Activated CD4-positive, alpha-beta T cell treated with anti-CD3 and anti-CD28 coated beads for 36 hours (primary cell): ENCODE results near the gene TNK2. TPM values are rescaled to one million over a fixed set of nuclear protein-coding genes. Genes with fewer than 3 reads are reported as not detected.
"Not testable (repeated sequence)": the region's sequence is repeated elsewhere in the genome, so short reads cannot be mapped to it uniquely, and the experiment has no call there.

Experiments used
- ATAC-seq: fragments of 200-7000 bp; cut with Tn5 transposase; one replicate; pipeline ENCODE4 v1.10.0; 2021; ENCODE audit warnings: mild to moderate bottlenecking, moderate library complexity
- CTCF ChIA-PET: fragments of 350-600 bp; sonication (Branson Sonifier 250); formaldehyde crosslinking; loops from one replicate; lab custom pipeline; 2021; ENCODE audit warnings: antibody characterized with exemption; lab: Charles Lee
- POLR2A ChIA-PET: fragments of 350-600 bp; sonication (Branson Sonifier 250); formaldehyde crosslinking; loops from one replicate; lab custom pipeline; 2021; ENCODE audit warnings: antibody characterized with exemption, inconsistent platforms; lab: Charles Lee
- DNase-seq: peaks from one replicate; pipeline ENCODE4 v3.0.0-alpha.2; 2020
- H3K27ac Mint-ChIP-seq: one replicate; pipeline ENCODE4 v1.8.0; 2021; ENCODE audit warnings: mixed read lengths
- H3K27me3 Mint-ChIP-seq: one replicate; pipeline ENCODE4 v1.8.0; 2021; ENCODE audit warnings: mixed read lengths
- H3K36me3 Mint-ChIP-seq: one replicate; pipeline ENCODE4 v1.8.0; 2021; ENCODE audit warnings: low read depth, mixed read lengths
- H3K4me1 Mint-ChIP-seq: one replicate; pipeline ENCODE4 v1.8.0; 2021; ENCODE audit warnings: mixed read lengths
- H3K4me3 Mint-ChIP-seq: one replicate; pipeline ENCODE4 v1.8.0; 2021; ENCODE audit warnings: mild to moderate bottlenecking, moderate library complexity, mixed read lengths
- H3K9me3 Mint-ChIP-seq: one replicate; pipeline ENCODE4 v1.8.0; 2021; ENCODE audit warnings: low read depth, mixed read lengths
- intact Hi-C, 2 experiments: fragments of 100-400 bp; cut with DNase I in 1 of 2; cut with micrococcal nuclease in 1 of 2; formaldehyde crosslinking; loops; one replicate each; pipeline versions ENCODE4 v1.14.2 to v1.15.1; 2022 to 2024; cut with DNase I, micrococcal nuclease
- total RNA-seq, 2 experiments: library from RNA; stranded (reverse); gene quantifications; one replicate each; pipeline ENCODE4 v1.2.3, GENCODE V29; 2021

Gene TNK2
- total RNA-seq, 2 experiments from 2014 or later, result 49.9 to 54.2 TPM

GRCh38 chr3:195941265-195941815 is 33.0 kb upstream of the TNK2 start:
- not testable (repeated sequence) for H3K4me1 Mint-ChIP-seq, H3K4me3 Mint-ChIP-seq, DNase-seq, H3K9me3 Mint-ChIP-seq, H3K27me3 Mint-ChIP-seq, H3K27ac Mint-ChIP-seq, ATAC-seq
- intact Hi-C loops, result loop anchor here (2.0 to 5.0 kb wide), 2 partner anchors 61 kb away; no protein-coding TSS in a partner anchor
- ChIA-PET POLR2A (interaction anchor here (1.1 kb wide), 1 partner anchor 60 kb away, joined by 3 read pairs; no protein-coding TSS in a partner anchor), CTCF (interaction anchor here (1.1 to 1.5 kb wide), 2 partner anchors 60 to 61 kb away, joined by 4 to 5 read pairs; no protein-coding TSS in a partner anchor)
- H3K36me3 Mint-ChIP-seq, result peaks cover 32% of the 10 kb centered on the region

- ATAC-seq, H3K27ac Mint-ChIP-seq, H3K9me3 Mint-ChIP-seq, H3K4me1 Mint-ChIP-seq, H3K27me3 Mint-ChIP-seq, DNase-seq, H3K4me3 Mint-ChIP-seq: not testable (repeated sequence)
- intact Hi-C loops, result loop anchor here (2.0 to 5.0 kb wide), 2 partner anchors 61 to 62 kb away; no protein-coding TSS in a partner anchor
- ChIA-PET CTCF (interaction anchor here (1.1 to 1.5 kb wide), 3 partner anchors 60 to 90 kb away, joined by 4 to 6 read pairs (median 5); no protein-coding TSS in a partner anchor), POLR2A (interaction anchor here (1.1 kb wide), 1 partner anchor 61 kb away, joined by 3 read pairs; no protein-coding TSS in a partner anchor)
- peaks cover 32% of the 10 kb centered on the region for H3K36me3 Mint-ChIP-seq
Observed at GRCh38 chr3:195940806-195941205, 32.5 kb upstream of the TNK2 start.

GRCh38 chr3:195939526-195940470 is 31.4 kb upstream of the TNK2 start:
- not testable (repeated sequence) for DNase-seq, H3K9me3 Mint-ChIP-seq, H3K4me1 Mint-ChIP-seq, H3K27me3 Mint-ChIP-seq, H3K27ac Mint-ChIP-seq, H3K4me3 Mint-ChIP-seq, ATAC-seq
- POLR2A ChIA-PET, result interaction anchor here (0.8 kb wide), 1 partner anchor 16 kb away, joined by 5 read pairs; no protein-coding TSS in a partner anchor
- intact Hi-C loops, result loop anchor here (2.0 to 5.0 kb wide), 2 partner anchors 63 kb away; no protein-coding TSS in a partner anchor
- CTCF ChIA-PET, result interaction anchor here (0.6 to 1.3 kb wide), 3 partner anchors 21 to 89 kb away, joined by 3 to 6 read pairs (median 3); no protein-coding TSS in a partner anchor
- peaks cover 29% of the 10 kb centered on the region for H3K36me3 Mint-ChIP-seq

- H3K27ac Mint-ChIP-seq, POLR2A ChIA-PET: not testable (repeated sequence)
Observed at GRCh38 chr3:195933044-195933430, 24.7 kb upstream of the TNK2 start.

GRCh38 chr3:195932418-195933043 is 24.2 kb upstream of the TNK2 start:
- no peak for DNase-seq
- peaks cover 2% of the 10 kb centered on the region for H3K36me3 Mint-ChIP-seq
- POLR2A ChIA-PET, result no interaction called here
- CTCF ChIA-PET, result no interaction called here
- H3K27ac Mint-ChIP-seq, result no peak overlapping the region
- H3K4me1 Mint-ChIP-seq, result no peaks in the 10 kb centered on the region
- no peak for ATAC-seq
- intact Hi-C loops, result no loop called here
- no peak overlapping the region for H3K4me3 Mint-ChIP-seq
- H3K27me3 Mint-ChIP-seq, result no peaks in the 10 kb centered on the region
- no peaks in the 10 kb centered on the region for H3K9me3 Mint-ChIP-seq

More at GRCh38 chr3:195933044-195933430, 24.7 kb upstream of the TNK2 start:
- DNase-seq, H3K27me3 Mint-ChIP-seq, H3K36me3 Mint-ChIP-seq, H3K4me1 Mint-ChIP-seq, H3K4me3 Mint-ChIP-seq, ATAC-seq, intact Hi-C loops, H3K9me3 Mint-ChIP-seq: not testable (repeated sequence)
- CTCF ChIA-PET, result interaction anchor here (2.4 kb wide), 1 partner anchor 39 kb away, joined by 6 read pairs; no protein-coding TSS in a partner anchor

- no peak overlapping the region for H3K27ac Mint-ChIP-seq
- ATAC-seq (no peak), DNase-seq (no peak)
- ChIA-PET POLR2A (no interaction called here), CTCF (interaction anchor here (1.1 kb wide), 1 partner anchor 81 kb away, joined by 3 read pairs; no protein-coding TSS in a partner anchor)
- peaks cover 2% of the 10 kb centered on the region for H3K36me3 Mint-ChIP-seq
- intact Hi-C loops, result no loop called here
- H3K4me3 Mint-ChIP-seq, result no peak overlapping the region
- H3K9me3 Mint-ChIP-seq, result no peaks in the 10 kb centered on the region
- H3K4me1 Mint-ChIP-seq, result no peaks in the 10 kb centered on the region
- H3K27me3 Mint-ChIP-seq, result no peaks in the 10 kb centered on the region
Observed at GRCh38 chr3:195931582-195932273, 23.4 kb upstream of the TNK2 start.

- no peaks in the 10 kb centered on the region for H3K4me1 Mint-ChIP-seq
- no peaks in the 10 kb centered on the region for H3K27me3 Mint-ChIP-seq
- intact Hi-C loops, result no loop called here
- H3K4me3 Mint-ChIP-seq, result no peak overlapping the region
- peaks cover 2% of the 10 kb centered on the region for H3K36me3 Mint-ChIP-seq
- CTCF ChIA-PET, result no interaction called here
- POLR2A ChIA-PET, result no interaction called here
- no peak overlapping the region for H3K27ac Mint-ChIP-seq
- H3K9me3 Mint-ChIP-seq, result no peaks in the 10 kb centered on the region
- DNase-seq, result no peak
- no peak for ATAC-seq
Observed at GRCh38 chr3:195929452-195929851, 21.1 kb upstream of the TNK2 start.

GRCh38 chr3:195921334-195921791 is 13.0 kb upstream of the TNK2 start:
- no peak for DNase-seq
- no peak for ATAC-seq
- ChIA-PET CTCF (interaction anchor here (1.3 kb wide), 1 partner anchor 27 kb away, joined by 4 read pairs; no protein-coding TSS in a partner anchor), POLR2A (no interaction called here)
- H3K4me3 Mint-ChIP-seq, result no peak overlapping the region
- H3K27me3 Mint-ChIP-seq, result peaks cover 5% of the 10 kb centered on the region
- H3K36me3 Mint-ChIP-seq, result no peaks in the 10 kb centered on the region
- intact Hi-C loops, result no loop called here
- H3K4me1 Mint-ChIP-seq, result peaks cover 2% of the 10 kb centered on the region
- no peaks in the 10 kb centered on the region for H3K9me3 Mint-ChIP-seq
- no peak overlapping the region for H3K27ac Mint-ChIP-seq

- intact Hi-C loops, result no loop called here
- no peak for DNase-seq
Observed at GRCh38 chr3:195918176-195918575, 9.8 kb upstream of the TNK2 start.

GRCh38 chr3:195916991-195917390 is 8.6 kb upstream of the TNK2 start:
- CTCF ChIA-PET, result interaction anchor here (2.0 to 6.6 kb wide), 4 partner anchors 21 to 62 kb away, joined by 6 to 74 read pairs (median 43); no protein-coding TSS in a partner anchor
- no peaks in the 10 kb centered on the region for H3K36me3 Mint-ChIP-seq
- no peaks in the 10 kb centered on the region for H3K9me3 Mint-ChIP-seq
- ATAC-seq (no peak), DNase-seq (no peak)
- H3K4me1 Mint-ChIP-seq, result peaks cover 13% of the 10 kb centered on the region
- intact Hi-C loops, result no loop called here
- no peak overlapping the region for H3K27ac Mint-ChIP-seq
- peaks cover 5% of the 10 kb centered on the region for H3K27me3 Mint-ChIP-seq
- POLR2A ChIA-PET, result no interaction called here
- no peak overlapping the region for H3K4me3 Mint-ChIP-seq

More at GRCh38 chr3:195918176-195918575, 9.8 kb upstream of the TNK2 start:
- no peak for ATAC-seq
- no peak overlapping the region for H3K27ac Mint-ChIP-seq
- H3K4me1 Mint-ChIP-seq, result peaks cover 13% of the 10 kb centered on the region
- no peaks in the 10 kb centered on the region for H3K9me3 Mint-ChIP-seq
- POLR2A ChIA-PET, result no interaction called here
- CTCF ChIA-PET, result interaction anchor here (1.0 to 3.1 kb wide), 4 partner anchors 21 to 66 kb away, joined by 3 to 16 read pairs (median 3); no protein-coding TSS in a partner anchor
- H3K4me3 Mint-ChIP-seq, result no peak overlapping the region
- no peaks in the 10 kb centered on the region for H3K36me3 Mint-ChIP-seq
- peaks cover 5% of the 10 kb centered on the region for H3K27me3 Mint-ChIP-seq
